Tibial nerve (tissue), 4 donors: ENCODE measurements around the gene SPOCK3.

Source experiments
- EP300 ChIP-seq, 2 donors: sonication (generic); formaldehyde crosslinking; IDR thresholded peaks; one replicate each; pipeline ENCODE4 v1.6.1; 2017; ENCODE audit warnings: antibody characterized with exemption in 2 of 2, mild to moderate bottlenecking in 1 of 2
- TF ChIP-seq, protein P1 (sequence below), 5 experiments: fragments of 200-600 bp in 3 of 5; fragments of 450-650 bp in 2 of 5; sonication (generic) in 3 of 5; IDR thresholded peaks; one replicate each; pipeline ENCODE4 v1.5.1; 2016 to 2019; ENCODE audit warnings: antibody characterized with exemption in 5 of 5, mild to moderate bottlenecking in 3 of 5, moderate library complexity in 2 of 5

DNA sequence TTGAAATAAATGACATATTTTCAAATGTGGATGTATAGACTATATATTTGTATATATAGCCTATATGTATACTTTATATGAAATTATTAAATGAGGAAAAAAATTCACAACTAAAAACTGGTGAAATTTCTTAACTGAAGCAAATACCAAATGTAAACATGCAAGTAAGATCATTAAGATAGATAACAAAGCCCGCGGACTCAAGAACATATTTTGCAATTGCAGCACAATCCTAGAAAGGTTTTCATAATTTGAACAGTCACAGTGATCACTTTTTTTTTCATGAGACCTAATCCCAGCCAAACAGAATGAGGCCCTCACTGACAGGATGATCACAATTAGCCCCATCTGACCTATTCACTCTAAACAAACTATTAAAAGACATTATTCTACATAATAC is 123.2 kb downstream of the SPOCK3 start:
- TF ChIP-seq, protein P1, sequence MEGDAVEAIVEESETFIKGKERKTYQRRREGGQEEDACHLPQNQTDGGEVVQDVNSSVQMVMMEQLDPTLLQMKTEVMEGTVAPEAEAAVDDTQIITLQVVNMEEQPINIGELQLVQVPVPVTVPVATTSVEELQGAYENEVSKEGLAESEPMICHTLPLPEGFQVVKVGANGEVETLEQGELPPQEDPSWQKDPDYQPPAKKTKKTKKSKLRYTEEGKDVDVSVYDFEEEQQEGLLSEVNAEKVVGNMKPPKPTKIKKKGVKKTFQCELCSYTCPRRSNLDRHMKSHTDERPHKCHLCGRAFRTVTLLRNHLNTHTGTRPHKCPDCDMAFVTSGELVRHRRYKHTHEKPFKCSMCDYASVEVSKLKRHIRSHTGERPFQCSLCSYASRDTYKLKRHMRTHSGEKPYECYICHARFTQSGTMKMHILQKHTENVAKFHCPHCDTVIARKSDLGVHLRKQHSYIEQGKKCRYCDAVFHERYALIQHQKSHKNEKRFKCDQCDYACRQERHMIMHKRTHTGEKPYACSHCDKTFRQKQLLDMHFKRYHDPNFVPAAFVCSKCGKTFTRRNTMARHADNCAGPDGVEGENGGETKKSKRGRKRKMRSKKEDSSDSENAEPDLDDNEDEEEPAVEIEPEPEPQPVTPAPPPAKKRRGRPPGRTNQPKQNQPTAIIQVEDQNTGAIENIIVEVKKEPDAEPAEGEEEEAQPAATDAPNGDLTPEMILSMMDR (IDR thresholded peaks at IDR 0.05), result no peak
- no peak for TF ChIP-seq EP300 (IDR thresholded peaks at IDR 0.05)
